A673 (cell line): ENCODE measurements around the gene SMIM32.

Experiments used
- CTCF ChIP-seq: fragments of 300-800, 200-600 bp; sonication (generic); conservative IDR thresholded peaks from 2 replicates; pipeline ENCODE4 v1.5.1; 2017; ENCODE audit warnings: low read depth, mild to moderate bottlenecking, antibody characterized with exemption, low read length, moderate library complexity, mixed read lengths
- EZH2 ChIP-seq: fragments of 200-600 bp; sonication (generic); IDR thresholded peaks from 2 replicates; pipeline ENCODE4 v1.6.1; 2017; ENCODE audit warnings: borderline replicate concordance, low read depth, mild to moderate bottlenecking, mixed read lengths, antibody characterized with exemption, low read length; ENCODE audit not compliant: poor library complexity, severe bottlenecking

- TF ChIP-seq CTCF (no peak), EZH2 (no peak)
Measured at GRCh38 chr5:136186796-136187195, 6.2 kb downstream of the SMIM32 start.
